ENCODE data around the gene ADRA2C. TPM values are rescaled to one million over a fixed set of nuclear protein-coding genes. Genes with fewer than 3 reads are reported as not detected.

Gene ADRA2C
- total and polyA plus RNA-seq, 9 of the 15 experiments (the other 6 are each of a cell fraction or from before 2014, with no cell fraction given) = 0.06 to 0.58 (median 0.14) TPM; not detected in 2

GRCh38 chr4:3788366-3788660 is 22.1 kb downstream of the ADRA2C start:
- CTCF ChIA-PET (ENCODE audit: low intra/inter-chr PET ratio) = no interaction called here
- no TSS peak for BruUV-seq (replicated peaks)
- Histone ChIP-seq H4K20me1 (replicated peaks; ENCODE audit: control insufficient read depth, insufficient read depth, low read length) (0 out of 2 replicates have a peak, but pooled peaks cover 11% of the 10 kb centered on the region), H3K4me3 (no peak overlapping the region), H3K9me3 (replicated peaks; ENCODE audit: control insufficient read depth, insufficient read depth, low read depth, low read length) (no peaks in the 10 kb centered on the region), H3K9me1 (ENCODE audit: control insufficient read depth, insufficient read depth, low read length) (peaks cover 2% of the 10 kb centered on the region), H2AFZ (ENCODE audit: low read depth, low read length) (no peak overlapping the region), H3K27ac (ENCODE audit: extremely low read depth, low read depth, low read length) (no peak overlapping the region), H3K4me1 (replicated peaks in 1 of 2; ENCODE audit: control insufficient read depth in 2 of 2, insufficient read depth in 2 of 2, low read length in 2 of 2) (peaks cover 0 to 11% of the 10 kb centered on the region in 2 experiments; a peak in 2 of 5 replicates), H3K36me3 (ENCODE audit: control insufficient read depth, insufficient read depth, low read length) (no peaks in the 10 kb centered on the region), H3K4me2 (ENCODE audit: insufficient read depth, low read length) (no peak overlapping the region), H3K79me2 (ENCODE audit: control insufficient read depth, insufficient read depth, low read length) (no peaks in the 10 kb centered on the region), H3K27me3 (ENCODE audit: control insufficient read depth in 2 of 2, insufficient read depth in 2 of 2, low read length in 2 of 2) (peaks cover 0 to 18% of the 10 kb centered on the region in 2 experiments; a peak in 2 of 5 replicates), H3K9ac (ENCODE audit: insufficient read depth in 1 of 2, low read depth in 2 of 2, low read length in 2 of 2) (no peak overlapping the region)
- no peak for ATAC-seq
- no peak for DNase-seq (ENCODE audit: extremely low read depth in 1 of 4, low spot score in 3 of 4)
- 0% methylated on average over 13 of the region's 13 CpGs for WGBS (ENCODE audit: insufficient coverage, low coverage, missing lambda C conversion rate)
- in situ Hi-C loops (cut with MboI) (no loop called here), intact Hi-C loops (cut with micrococcal nuclease) (no loop called here)
- TF ChIP-seq SFPQ (IDR thresholded peaks at IDR 0.05; ENCODE audit: low read depth, low read length) = no peak
- no peak for TF ChIP-seq NR0B1 (IDR thresholded peaks at IDR 0.05; ENCODE audit: partially characterized antibody)
- no peak for TF ChIP-seq HDAC2 (IDR thresholded peaks at IDR 0.05)
- TF ChIP-seq E4F1 (CRISPR knock-in tag; IDR thresholded peaks at IDR 0.05; ENCODE audit: borderline replicate concordance) = no peak
- TF ChIP-seq PKNOX1 (IDR thresholded peaks at IDR 0.05) = no peak
- no peak for TF ChIP-seq RCOR1 (IDR thresholded peaks at IDR 0.05; ENCODE audit: borderline replicate concordance in 1 of 2, low read depth in 2 of 2, low read length in 2 of 2)
- no peak for FAIRE-seq
- POLR2A ChIA-PET = no interaction called here

Data from K562 (cell line).